Tibial artery (tissue), 4 donors: Measurements from ENCODE around the gene TLR7.

ENCODE experiments used
- DNase-seq, 2 donors: peaks; one replicate each; pipeline ENCODE4 v3.0.0-alpha.2; 2019
- H3K27ac ChIP-seq, 2 donors: fragments of 200-600 bp; sonication (generic) in 1 of 2; 1 replicate in 1 of 2; 2 replicates in 1 of 2; pipeline ENCODE4 v1.5.1; 2018 to 2019; ENCODE audit warnings: mild to moderate bottlenecking in 1 of 2
- H3K27me3 ChIP-seq, 2 donors: fragments of 200-600 bp; sonication (generic) in 1 of 2; one replicate each; pipeline versions ENCODE4 v1.5.1 to v1.6.0; 2016 to 2019
- H3K36me3 ChIP-seq, 3 donors: fragments of 200-600 bp; sonication (generic) in 2 of 3; one replicate each; pipeline ENCODE4 v1.5.1; 2016 to 2019; ENCODE audit warnings: mild to moderate bottlenecking in 2 of 3
- H3K4me1 ChIP-seq, 4 donors: fragments of 200-600 bp; sonication (generic) in 2 of 4; 1 replicate in 3 of 4; 2 replicates in 1 of 4; pipeline ENCODE4 v1.5.1; 2016 to 2019
- H3K4me3 ChIP-seq, 2 donors: fragments of 200-600 bp; sonication (generic) in 1 of 2; 1 replicate in 1 of 2; 2 replicates in 1 of 2; pipeline ENCODE4 v1.5.1; 2018 to 2019; ENCODE audit warnings: mild to moderate bottlenecking in 2 of 2
- H3K9me3 ChIP-seq, 3 donors: fragments of 200-600 bp; sonication (generic) in 1 of 3; one replicate each; pipeline ENCODE4 v1.5.1; 2016 to 2019
- CTCF ChIP-seq, 2 experiments: fragments of 200-600 bp in 1 of 2; fragments of 450-650 bp in 1 of 2; IDR thresholded peaks; one replicate each; pipeline ENCODE4 v1.5.1; 2017 to 2019; ENCODE audit warnings: antibody characterized with exemption in 2 of 2, mild to moderate bottlenecking in 1 of 2, moderate library complexity in 1 of 2
- intact Hi-C: fragments of 100-400 bp; cut with DNase I; formaldehyde crosslinking; loops from one replicate; pipeline ENCODE4 v1.15.0; 2023; ENCODE audit warnings: low total_unique reads

TLR7 gene

GRCh38 chrX:12906046-12906761, 39.3 kb downstream of the TLR7 start, which contains the start of gene TLR8:
TLR8 (plus strand) TSS chrX:12906620; CDS start chrX:12906707, 87 bp downstream.
- Histone ChIP-seq H3K27me3 (no peaks in the 10 kb centered on the region), H3K36me3 (no peaks in the 10 kb centered on the region), H3K4me3 (no peak within 1 kb of the TSS), H3K4me1 (no peaks in the 10 kb centered on the region), H3K27ac (no peak within 1 kb of the TSS), H3K9me3 (no peaks in the 10 kb centered on the region)
- intact Hi-C loops = no loop called here
- no peak for DNase-seq
- no peak for TF ChIP-seq CTCF (IDR thresholded peaks at IDR 0.05)

DNA sequence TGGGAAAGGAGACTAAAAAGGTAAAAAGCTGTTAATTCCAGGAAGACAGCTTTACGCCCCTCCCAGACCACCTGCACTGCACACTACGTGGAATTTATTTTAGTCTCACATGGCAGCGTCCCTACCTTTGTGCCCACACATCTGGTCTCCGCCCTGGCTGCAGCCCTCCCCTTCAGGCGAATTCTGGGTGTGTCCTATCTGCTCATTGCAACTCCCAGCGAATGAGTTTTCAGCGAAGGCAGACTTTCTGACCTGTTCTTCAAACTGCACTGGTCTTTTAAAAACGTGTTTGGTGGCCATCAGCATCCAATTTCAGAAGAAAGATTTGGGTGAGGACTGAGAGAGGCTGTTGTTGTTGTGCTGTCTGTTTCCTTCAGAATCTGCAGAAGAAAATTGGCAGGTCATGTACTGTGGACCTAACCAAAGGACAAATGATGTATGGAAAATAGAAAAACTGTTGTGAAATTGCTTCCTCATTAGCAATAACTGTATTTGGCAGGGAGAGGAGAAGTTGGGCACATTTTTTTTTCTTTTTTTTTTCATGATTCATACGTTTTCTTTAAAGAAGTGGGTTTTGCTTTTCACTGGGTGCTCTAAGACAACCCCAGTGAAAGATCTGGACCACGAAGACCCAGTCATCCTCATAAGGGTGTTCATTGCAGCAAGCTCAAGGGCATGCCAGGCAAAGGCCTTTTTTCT, 43.7 kb downstream of the TLR7 start:
- Histone ChIP-seq H3K9me3 (no peaks in the 10 kb centered on the region), H3K36me3 (no peaks in the 10 kb centered on the region), H3K27me3 (no peaks in the 10 kb centered on the region), H3K4me1 (no peaks in the 10 kb centered on the region), H3K4me3 (no peak overlapping the region), H3K27ac (no peak overlapping the region)
- intact Hi-C loops = no loop called here
- no peak for TF ChIP-seq CTCF (IDR thresholded peaks at IDR 0.05)
- no peak for DNase-seq

GRCh38 chrX:12911122-12911470, 44.2 kb downstream of the TLR7 start:
- Histone ChIP-seq H3K27me3 (no peaks in the 10 kb centered on the region), H3K36me3 (no peaks in the 10 kb centered on the region), H3K9me3 (no peaks in the 10 kb centered on the region), H3K4me3 (no peak overlapping the region), H3K27ac (no peak overlapping the region), H3K4me1 (no peaks in the 10 kb centered on the region)
- DNase-seq = no peak
- intact Hi-C loops = no loop called here
- TF ChIP-seq CTCF (IDR thresholded peaks at IDR 0.05) = no peak

DNA sequence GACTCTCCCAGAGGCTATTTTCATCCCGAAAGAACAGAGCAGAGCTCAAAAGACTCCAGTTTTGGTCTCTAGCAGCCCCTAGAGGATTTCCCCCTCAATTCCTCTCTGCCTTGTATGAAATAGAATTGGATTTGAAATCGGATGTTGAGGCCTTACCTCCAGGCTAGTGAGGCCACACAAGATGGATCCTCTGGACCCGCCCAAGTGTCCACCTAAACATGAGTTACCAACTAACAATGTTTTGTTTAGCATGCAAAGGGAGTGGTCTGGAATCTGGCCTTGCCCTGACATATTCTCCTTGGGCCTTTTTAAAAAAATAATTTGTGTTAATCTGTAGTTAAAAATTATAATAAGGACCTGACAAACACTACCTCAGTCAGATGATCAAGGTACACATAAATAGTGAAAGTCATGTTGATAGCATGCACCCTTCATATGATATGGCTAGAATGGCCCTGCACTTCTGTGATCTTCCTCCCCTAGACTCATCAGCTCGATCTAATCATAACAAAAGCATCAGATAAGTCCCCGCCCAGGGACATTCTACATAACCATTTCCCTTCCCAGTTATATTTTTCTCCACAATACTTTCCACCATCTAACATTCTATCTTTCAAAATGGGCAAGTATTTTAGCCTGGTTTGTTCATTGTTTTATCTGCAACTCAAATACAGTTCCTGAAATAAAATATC, 46.1 kb downstream of the TLR7 start:
- intact Hi-C loops = no loop called here
- H3K4me1 ChIP-seq = no peaks in the 10 kb centered on the region
- H3K27me3 ChIP-seq = no peaks in the 10 kb centered on the region
- no peaks in the 10 kb centered on the region for H3K36me3 ChIP-seq
- DNase-seq = no peak
- TF ChIP-seq CTCF (IDR thresholded peaks at IDR 0.05) = no peak
- H3K4me3 ChIP-seq = no peak overlapping the region
- H3K9me3 ChIP-seq = no peaks in the 10 kb centered on the region
- no peak overlapping the region for H3K27ac ChIP-seq

DNA sequence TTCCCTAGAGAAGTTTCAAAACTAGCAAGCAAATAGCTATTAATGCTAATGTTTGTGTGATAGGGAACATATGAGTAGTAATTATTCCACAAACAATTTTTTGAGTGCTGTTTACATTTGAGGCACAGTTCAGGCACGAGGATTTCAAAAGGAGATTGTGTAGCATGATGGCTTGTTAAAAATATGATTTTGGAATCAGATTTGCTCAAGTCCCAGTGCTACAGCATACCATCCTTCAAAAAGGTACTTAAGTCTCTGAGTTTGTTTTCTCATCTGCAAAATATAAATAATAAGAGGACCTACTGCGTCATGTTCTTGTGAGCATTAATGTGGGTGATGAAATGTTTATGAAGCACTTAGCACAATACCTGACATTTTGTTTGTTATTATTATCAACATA, 50.9 kb downstream of the TLR7 start:
- H3K4me3 ChIP-seq = no peak overlapping the region
- no peaks in the 10 kb centered on the region for H3K27me3 ChIP-seq
- no peak overlapping the region for H3K27ac ChIP-seq
- no peaks in the 10 kb centered on the region for H3K36me3 ChIP-seq
- no peak for TF ChIP-seq CTCF (IDR thresholded peaks at IDR 0.05)
- intact Hi-C loops = no loop called here
- no peaks in the 10 kb centered on the region for H3K9me3 ChIP-seq
- DNase-seq = no peak
- no peaks in the 10 kb centered on the region for H3K4me1 ChIP-seq
